HG02571 (cell line): ENCODE data around the gene UBE3C.
"Not testable (repeated sequence)": the region's sequence is repeated elsewhere in the genome, so short reads cannot be mapped to it uniquely, and the experiment has no call there.

Experiments
- ATAC-seq: cut with Tn5 transposase; IDR thresholded peaks from one replicate; pipeline ENCODE4 v1.9.1; 2021; ENCODE audit warnings: mild to moderate bottlenecking, moderate library complexity; ENCODE audit not compliant: unreplicated experiment

Gene UBE3C

GRCh38 chr7:157271315-157271990 lies 132.7 kb downstream of the UBE3C start:
- no peak for ATAC-seq

- no peak for ATAC-seq
Observed at GRCh38 chr7:157271991-157272324, 133.2 kb downstream of the UBE3C start.

GRCh38 chr7:157272351-157273207 lies 133.9 kb downstream of the UBE3C start:
- ATAC-seq, result no peak

GRCh38 chr7:157273208-157274093 lies 134.7 kb downstream of the UBE3C start:
- peak; percentile 66 for ATAC-seq

GRCh38 chr7:157274094-157274634 lies 135.4 kb downstream of the UBE3C start:
- ATAC-seq, result not testable (repeated sequence)

- ATAC-seq, result no peak
Observed at GRCh38 chr7:157274991-157275427, 136.3 kb downstream of the UBE3C start.

- ATAC-seq, result no peak
Observed at GRCh38 chr7:157276091-157276561, 137.4 kb downstream of the UBE3C start.

GRCh38 chr7:157276731-157277562 lies 138.2 kb downstream of the UBE3C start:
- ATAC-seq, result no peak

GRCh38 chr7:157277568-157277967 lies 138.8 kb downstream of the UBE3C start:
- ATAC-seq, result not testable (repeated sequence)

- ATAC-seq, result no peak
Observed at GRCh38 chr7:157278167-157278790, 139.6 kb downstream of the UBE3C start.

GRCh38 chr7:157278791-157279724 lies 140.3 kb downstream of the UBE3C start:
- peak; percentile 64 for ATAC-seq

- ATAC-seq, result no peak
Observed at GRCh38 chr7:157279741-157280215, 141.1 kb downstream of the UBE3C start.

- ATAC-seq, result no peak
Observed at GRCh38 chr7:157280216-157280841, 141.6 kb downstream of the UBE3C start.

- no peak for ATAC-seq
Observed at GRCh38 chr7:157281221-157281998, 142.7 kb downstream of the UBE3C start.

GRCh38 chr7:157282141-157282801 lies 143.5 kb downstream of the UBE3C start:
- no peak for ATAC-seq

GRCh38 chr7:157284229-157285014 lies 145.7 kb downstream of the UBE3C start:
- ATAC-seq, result no peak
